Transverse colon (tissue), 4 donors: ENCODE data around the gene TIMD4. TPM values are rescaled to one million over a fixed set of nuclear protein-coding genes. Genes with fewer than 3 reads are reported as not detected.

Source experiments
- DNase-seq: peaks from one replicate; pipeline ENCODE4 v3.0.0-alpha.2; 2019
- H3K27ac ChIP-seq, 4 donors: fragments of 200-600 bp; sonication (generic); 2 replicates each; pipeline ENCODE4 v1.5.1; 2016 to 2018; ENCODE audit warnings: inconsistent platforms in 4 of 4
- H3K27me3 ChIP-seq: fragments of 200-600 bp; sonication (generic); 2 replicates; pipeline ENCODE4 v1.5.1; 2017; ENCODE audit warnings: inconsistent platforms
- H3K36me3 ChIP-seq, 4 donors: fragments of 200-600 bp; sonication (generic); 2 replicates each; pipeline ENCODE4 v1.5.1; 2017 to 2019; ENCODE audit warnings: inconsistent platforms in 4 of 4
- H3K4me1 ChIP-seq, 4 donors: fragments of 200-600 bp; sonication (generic); 2 replicates each; pipeline ENCODE4 v1.5.1; 2017 to 2020; ENCODE audit warnings: inconsistent platforms in 4 of 4
- H3K4me3 ChIP-seq, 4 donors: fragments of 200-600 bp; sonication (generic); 1 replicate in 1 of 4; 2 replicates in 3 of 4; pipeline versions ENCODE4 v1.5.1 to v1.6.1; 2017 to 2019; ENCODE audit warnings: inconsistent platforms in 4 of 4
- H3K9me3 ChIP-seq, 2 donors: fragments of 200-600 bp; sonication (generic); 2 replicates each; pipeline ENCODE4 v1.5.1; 2017 to 2019; ENCODE audit warnings: inconsistent platforms in 2 of 2
- EP300 ChIP-seq: sonication (generic); formaldehyde crosslinking; IDR thresholded peaks from one replicate; pipeline ENCODE4 v1.6.1; 2017; ENCODE audit warnings: antibody characterized with exemption, low read depth
- POLR2A ChIP-seq: fragments of 450-650 bp; IDR thresholded peaks from one replicate; pipeline ENCODE4 v1.6.1; 2016; ENCODE audit warnings: antibody characterized with exemption, mild to moderate bottlenecking, moderate library complexity
- POLR2AphosphoS5 ChIP-seq, 3 donors: sonication (generic); formaldehyde crosslinking; IDR thresholded peaks; one replicate each; pipeline ENCODE4 v1.6.1; 2016; ENCODE audit warnings: antibody characterized with exemption in 3 of 3
- WGBS, 2 donors: methylation state at CpG; one replicate each; pipeline ENCODE4 v1.1.5; 2018; ENCODE audit warnings: low coverage in 1 of 2; 5-methylcytosine and 5-hydroxymethylcytosine counted together
- in situ Hi-C, 4 donors: fragments of 200-750 bp; cut with MboI; loops; one replicate each; pipeline versions ENCODE4 v1.15.0 to v1.15.1; 2017; ENCODE audit warnings: low sequenced_read_pairs in 3 of 4, low pct_ligation_motif_present in 1 of 4, low pct_unique_long_range_greater_than_20kb in 1 of 4
- intact Hi-C: fragments of 100-400 bp; cut with DNase I; formaldehyde crosslinking; loops from one replicate; pipeline ENCODE4 v1.15.1; 2023; ENCODE audit warnings: low total_unique reads
- total RNA-seq, 4 donors: library from RNA; depleted of rRNA; stranded (reverse); fragments of >200 nt; gene quantifications; one replicate each; pipeline ENCODE4 v1.1.0, GENCODE V29; 2016
- TF ChIP-seq, protein P1 (sequence below), 5 experiments: fragments of 200-600 bp in 3 of 5; fragments of 450-650 bp in 2 of 5; sonication (generic) in 3 of 5; IDR thresholded peaks; 1 replicate in 2 of 5; 2 replicates in 3 of 5; pipeline ENCODE4 v1.5.1; 2016 to 2017; ENCODE audit warnings: antibody characterized with exemption in 5 of 5, inconsistent platforms in 3 of 5, mild to moderate bottlenecking in 2 of 5, moderate library complexity in 1 of 5

TIMD4 gene
- 1 to 10 TPM; 1.4 to 3.0 (median 2.3) TPM for total RNA-seq

DNA sequence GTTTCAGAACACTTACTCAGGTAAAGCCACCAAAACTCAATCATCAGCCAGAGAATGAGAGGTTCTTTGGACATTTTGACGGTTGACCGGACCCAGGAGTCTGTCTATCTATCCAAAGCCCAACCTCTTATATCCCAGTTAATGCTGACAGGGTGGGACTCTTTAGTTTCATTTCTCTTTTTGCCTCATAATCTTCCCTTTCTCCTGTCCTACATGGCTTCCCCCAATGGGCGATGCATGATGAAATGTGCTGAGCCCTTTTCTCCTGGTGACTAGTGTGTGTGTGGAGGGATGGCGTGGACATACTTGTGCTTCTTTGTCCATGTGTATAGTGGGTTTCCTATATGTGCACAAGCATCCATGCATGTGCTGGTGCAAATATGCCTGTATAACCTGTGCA, at the start of gene TIMD4:
Gene TIMD4, minus strand, starts transcription at position 102 of the 400 bp plus-strand sequence. Its CDS starts 28 bp downstream, at position 74.
- H3K27ac ChIP-seq = no peak within 1 kb of the TSS
- intact Hi-C loops (no loop called here), in situ Hi-C loops (no loop called here)
- H3K27me3 ChIP-seq = no peaks in the 10 kb centered on the region
- H3K9me3 ChIP-seq = no peaks in the 10 kb centered on the region
- DNase-seq = no peak
- TF ChIP-seq POLR2A = no peak
- no peak for TF ChIP-seq EP300
- TF ChIP-seq POLR2AphosphoS5 (IDR thresholded peaks at IDR 0.05) = no peak
- TF ChIP-seq, protein P1, sequence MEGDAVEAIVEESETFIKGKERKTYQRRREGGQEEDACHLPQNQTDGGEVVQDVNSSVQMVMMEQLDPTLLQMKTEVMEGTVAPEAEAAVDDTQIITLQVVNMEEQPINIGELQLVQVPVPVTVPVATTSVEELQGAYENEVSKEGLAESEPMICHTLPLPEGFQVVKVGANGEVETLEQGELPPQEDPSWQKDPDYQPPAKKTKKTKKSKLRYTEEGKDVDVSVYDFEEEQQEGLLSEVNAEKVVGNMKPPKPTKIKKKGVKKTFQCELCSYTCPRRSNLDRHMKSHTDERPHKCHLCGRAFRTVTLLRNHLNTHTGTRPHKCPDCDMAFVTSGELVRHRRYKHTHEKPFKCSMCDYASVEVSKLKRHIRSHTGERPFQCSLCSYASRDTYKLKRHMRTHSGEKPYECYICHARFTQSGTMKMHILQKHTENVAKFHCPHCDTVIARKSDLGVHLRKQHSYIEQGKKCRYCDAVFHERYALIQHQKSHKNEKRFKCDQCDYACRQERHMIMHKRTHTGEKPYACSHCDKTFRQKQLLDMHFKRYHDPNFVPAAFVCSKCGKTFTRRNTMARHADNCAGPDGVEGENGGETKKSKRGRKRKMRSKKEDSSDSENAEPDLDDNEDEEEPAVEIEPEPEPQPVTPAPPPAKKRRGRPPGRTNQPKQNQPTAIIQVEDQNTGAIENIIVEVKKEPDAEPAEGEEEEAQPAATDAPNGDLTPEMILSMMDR (IDR thresholded peaks at IDR 0.05) = no peak
- H3K36me3 ChIP-seq = no peaks in the 10 kb centered on the region
- no peaks in the 10 kb centered on the region for H3K4me1 ChIP-seq
- WGBS, 2 donors = 80 to 94% methylated on average over 1 to 4 of the region's 4 CpGs
- no peak within 1 kb of the TSS for H3K4me3 ChIP-seq

DNA sequence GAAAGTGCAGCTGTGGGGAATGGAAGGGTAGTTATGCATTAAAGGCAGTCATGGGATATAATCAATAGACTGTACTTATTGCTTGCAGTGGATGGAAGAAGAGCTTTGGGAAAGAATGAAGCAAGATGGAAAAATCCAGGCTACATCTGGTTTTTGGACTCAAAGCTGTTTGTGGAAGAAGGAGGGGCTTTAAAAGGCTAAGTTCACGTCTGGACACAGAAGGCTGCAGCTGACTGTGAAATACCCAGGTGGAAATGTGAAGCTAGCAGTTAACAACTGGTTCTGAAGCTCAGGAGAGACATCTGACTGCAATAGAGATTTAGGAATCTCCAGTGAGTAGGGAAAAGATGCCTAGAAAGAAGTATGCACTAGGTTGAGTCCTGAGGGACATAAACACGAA, 43.2 kb upstream of the TIMD4 start:
- Histone ChIP-seq H3K4me3 (no peak overlapping the region), H3K27me3 (no peaks in the 10 kb centered on the region), H3K27ac (no peak overlapping the region), H3K4me1 (no peaks in the 10 kb centered on the region), H3K9me3 (no peaks in the 10 kb centered on the region), H3K36me3 (no peaks in the 10 kb centered on the region)
- in situ Hi-C loops (no loop called here), intact Hi-C loops (no loop called here)
- no peak for DNase-seq
- WGBS, 2 donors = 70 to 72% methylated on average over 2 of the region's 2 CpGs
- TF ChIP-seq EP300 (no peak), POLR2AphosphoS5 (IDR thresholded peaks at IDR 0.05) (no peak), POLR2A (no peak)
- TF ChIP-seq, protein P1 (IDR thresholded peaks at IDR 0.05) = no peak

DNA sequence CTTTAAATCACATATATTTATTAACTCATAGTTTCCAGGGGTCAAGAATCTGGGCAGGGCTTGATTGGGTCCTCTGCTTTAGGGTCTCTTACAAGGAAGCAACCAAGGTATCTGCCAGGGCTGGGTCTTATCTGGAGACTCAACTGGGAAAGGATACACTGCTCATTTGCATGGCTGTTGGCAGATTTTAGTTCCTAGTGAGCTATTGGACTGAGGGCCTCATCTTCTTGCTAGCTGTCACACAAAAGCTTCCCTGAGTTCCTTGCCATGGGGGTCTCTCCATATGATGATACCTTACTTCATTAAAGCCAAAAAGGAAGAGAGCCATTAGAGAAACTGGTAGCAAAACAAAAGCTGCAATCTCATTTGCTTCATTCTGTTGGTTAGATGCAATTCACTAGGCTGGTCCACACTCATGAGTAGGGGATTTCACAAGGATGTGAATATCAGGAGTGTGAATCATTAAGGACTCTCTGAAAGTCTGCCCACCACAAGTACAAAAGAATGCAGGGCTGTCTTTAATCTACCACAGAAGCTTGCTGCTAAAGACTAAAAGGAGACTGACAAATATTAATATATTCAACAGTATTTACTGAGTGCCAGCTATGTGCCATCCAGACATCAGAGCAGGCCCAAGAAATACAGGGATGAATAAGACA, 42.0 kb upstream of the TIMD4 start:
- in situ Hi-C loops (no loop called here), intact Hi-C loops (no loop called here)
- Histone ChIP-seq H3K27me3 (no peaks in the 10 kb centered on the region), H3K27ac (no peak overlapping the region), H3K4me3 (no peak overlapping the region), H3K36me3 (no peaks in the 10 kb centered on the region), H3K9me3 (peaks cover 0 to 6% of the 10 kb centered on the region in 2 donors), H3K4me1 (no peaks in the 10 kb centered on the region)
- no peak for DNase-seq
- TF ChIP-seq, protein P1 (IDR thresholded peaks at IDR 0.05) = no peak
- TF ChIP-seq EP300 (no peak), POLR2A (no peak), POLR2AphosphoS5 (IDR thresholded peaks at IDR 0.05) (no peak)

DNA sequence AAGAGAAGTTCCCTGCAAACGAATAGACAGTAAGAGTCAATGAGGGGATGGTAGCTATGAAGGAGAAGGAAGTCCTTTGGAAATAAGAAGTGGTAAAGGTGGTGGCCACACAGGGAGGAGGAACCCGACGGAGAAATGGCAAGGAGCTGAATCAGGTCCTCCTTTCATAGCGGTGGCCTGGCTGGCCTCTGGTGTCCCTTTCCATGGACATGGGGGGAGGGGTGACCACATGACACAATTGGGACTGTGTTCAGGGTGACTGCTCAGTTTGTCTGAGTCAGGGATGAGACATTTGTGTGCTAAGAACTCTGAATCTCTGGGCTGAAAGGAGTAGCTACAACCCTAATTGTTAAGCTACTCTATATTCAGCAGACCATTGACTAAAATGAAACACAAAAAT, 28.7 kb upstream of the TIMD4 start:
- no peaks in the 10 kb centered on the region for H3K27me3 ChIP-seq
- no peak for DNase-seq
- H3K4me1 ChIP-seq = no peaks in the 10 kb centered on the region
- no peak overlapping the region for H3K4me3 ChIP-seq
- TF ChIP-seq, protein P1 (IDR thresholded peaks at IDR 0.05) = no peak
- TF ChIP-seq POLR2A (no peak), EP300 (no peak), POLR2AphosphoS5 (IDR thresholded peaks at IDR 0.05) (no peak)
- no peaks in the 10 kb centered on the region for H3K36me3 ChIP-seq
- WGBS, 2 donors = 75 to 79% methylated on average over 3 to 4 of the region's 4 CpGs
- no peaks in the 10 kb centered on the region for H3K9me3 ChIP-seq
- H3K27ac ChIP-seq = no peak overlapping the region
- in situ Hi-C loops (no loop called here), intact Hi-C loops (no loop called here)
